Kidney (tissue), 14 donors: Measurements from ENCODE around the gene ZC3HAV1L. TPM values are rescaled to one million over a fixed set of nuclear protein-coding genes. Genes with fewer than 3 reads are reported as not detected.
"Not testable (repeated sequence)": the region's sequence is repeated elsewhere in the genome, so short reads cannot be mapped to it uniquely, and the experiment has no call there.

Experiments used
- DNase-seq, 5 donors: peaks; one replicate each; pipeline ENCODE4 v3.0.0-alpha.2; 2013 to 2020
- FAIRE-seq: peaks from 2 replicates; lab custom pipeline; 2012; peaks lifted over from hg19 to GRCh38; lab: Jason Lieb, UNC
- H3K27ac ChIP-seq, 2 donors: one replicate each; pipeline ENCODE4 v1.7.0; 2013; ENCODE audit warnings: low read depth in 2 of 2, low read length in 2 of 2, inconsistent platforms in 1 of 2
- H3K27me3 ChIP-seq: one replicate; pipeline ENCODE4 v1.7.1; 2013; ENCODE audit warnings: low read length, inconsistent platforms; ENCODE audit not compliant: control insufficient read depth, insufficient read depth
- H3K36me3 ChIP-seq, 3 donors: one replicate each; pipeline versions ENCODE4 v1.7.0 to v1.7.1; 2013; ENCODE audit warnings: low read length in 3 of 3, control low read depth in 1 of 3, inconsistent platforms in 1 of 3; ENCODE audit not compliant: insufficient read depth in 3 of 3, control insufficient read depth in 2 of 3
- H3K4me1 ChIP-seq, 3 donors: one replicate each; pipeline versions ENCODE4 v1.7.0 to v1.7.1; 2013; ENCODE audit warnings: low read length in 3 of 3, inconsistent platforms in 1 of 3, low read depth in 1 of 3; ENCODE audit not compliant: control insufficient read depth in 2 of 3, insufficient read depth in 2 of 3
- H3K4me3 ChIP-seq, 3 donors: one replicate each; pipeline versions ENCODE4 v1.7.0 to v1.8.1; 2013; ENCODE audit warnings: low read length in 3 of 3, control low read depth in 1 of 3, inconsistent platforms in 1 of 3
- H3K9ac ChIP-seq, 3 donors: one replicate each; pipeline versions ENCODE4 v1.7.0 to v1.7.1; 2013; ENCODE audit warnings: low read length in 3 of 3, control low read depth in 1 of 3, inconsistent platforms in 1 of 3
- H3K9me3 ChIP-seq, 3 donors: one replicate each; pipeline versions ENCODE4 v1.7.0 to v1.7.1; 2013; ENCODE audit warnings: low read length in 3 of 3, control low read depth in 1 of 3, inconsistent platforms in 1 of 3; ENCODE audit not compliant: control insufficient read depth in 2 of 3, insufficient read depth in 1 of 3
- CTCF ChIP-seq: IDR thresholded peaks from 3 replicates; pipeline ENCODE4 v1.5.1; 2012; ENCODE audit warnings: mild to moderate bottlenecking, moderate library complexity, borderline replicate concordance; ENCODE audit not compliant: insufficient read depth; ENCODE audit errors: extremely low read depth
- intact Hi-C: fragments of 100-400 bp; cut with DNase I; formaldehyde crosslinking; loops from one replicate; pipeline ENCODE4 v1.11.1; 2022
- polyA plus RNA-seq: library from polyadenylated mRNA; stranded (reverse); fragments of 350-450 nt; fragmentation: Illumina TruSeq; extraction: RNeasy Lipid Tissue Mini Kit (QIAGEN cat#74804); gene quantifications from one replicate; pipeline ENCODE4 v1.2.3, GENCODE V29; 2014; ENCODE audit warnings: low read depth, low replicate concordance; ENCODE audit not compliant: insufficient read depth
- total RNA-seq: library from RNA; stranded (reverse); fragmentation: NEBNext Ultra II Directional; extraction: Animal tissue kit (Norgen Biotek cat#: 25700); gene quantifications from one replicate; pipeline ENCODE4 v1.2.1, GENCODE V29; 2021
- donor health status: control.
- donor health status: control.
- donor health status: control.
- donor health status: control.
- donor health status: control.
- donor health status: DM: yes; HTN: yes; CAD: no.
- donor health status: Normal renal cell carcinoma (clear cell type).

The ZC3HAV1L gene
- total and polyA plus RNA-seq, 2 donors from 2014 or later, result 0.37 to 16.1 TPM

GRCh38 chr7:139080905-139081304 is 45.1 kb upstream of the ZC3HAV1L start:
- no peak for FAIRE-seq
- Histone ChIP-seq H3K9ac (no peak overlapping the region), H3K36me3 (peaks cover 2 to 56% (median 25%) of the 10 kb centered on the region in 3 donors), H3K4me1 (peaks cover 0 to 2% (median 0%) of the 10 kb centered on the region in 3 donors), H3K27ac (no peak overlapping the region), H3K4me3 (no peak overlapping the region), H3K27me3 (no peaks in the 10 kb centered on the region), H3K9me3 (no peaks in the 10 kb centered on the region)
- intact Hi-C loops, result no loop called here
- no peak for TF ChIP-seq CTCF
- DNase-seq, result no peak

GRCh38 chr7:139079861-139080260 is 44.0 kb upstream of the ZC3HAV1L start:
- intact Hi-C loops, result no loop called here
- H3K36me3 ChIP-seq, result peaks cover 2 to 59% (median 28%) of the 10 kb centered on the region in 3 donors
- no peak overlapping the region for H3K9ac ChIP-seq
- FAIRE-seq, result no peak
- TF ChIP-seq CTCF, result no peak
- no peak overlapping the region for H3K27ac ChIP-seq
- no peak overlapping the region for H3K4me3 ChIP-seq
- no peak for DNase-seq
- H3K4me1 ChIP-seq, result peaks cover 0 to 2% (median 0%) of the 10 kb centered on the region in 3 donors
- H3K9me3 ChIP-seq, result no peaks in the 10 kb centered on the region
- no peaks in the 10 kb centered on the region for H3K27me3 ChIP-seq

- Histone ChIP-seq H3K9me3 (no peaks in the 10 kb centered on the region), H3K4me3 (no peak overlapping the region), H3K27ac (no peak overlapping the region), H3K9ac (no peak overlapping the region), H3K4me1 (peaks cover 0 to 2% (median 0%) of the 10 kb centered on the region in 3 donors), H3K36me3 (peaks cover 2 to 50% (median 19%) of the 10 kb centered on the region in 3 donors), H3K27me3 (no peaks in the 10 kb centered on the region)
- intact Hi-C loops, result no loop called here
- TF ChIP-seq CTCF, result no peak
- no peak for DNase-seq
- no peak for FAIRE-seq
Measured at GRCh38 chr7:139078911-139079310, 43.1 kb upstream of the ZC3HAV1L start.

- FAIRE-seq (no peak), DNase-seq (no peak)
- Histone ChIP-seq H3K4me3 (no peak overlapping the region), H3K27me3 (no peaks in the 10 kb centered on the region), H3K9ac (no peak overlapping the region), H3K9me3 (no peaks in the 10 kb centered on the region), H3K4me1 (peaks cover 0 to 2% (median 0%) of the 10 kb centered on the region in 3 donors), H3K27ac (no peak overlapping the region), H3K36me3 (peaks cover 2 to 46% (median 23%) of the 10 kb centered on the region in 3 donors)
- intact Hi-C loops, result no loop called here
- TF ChIP-seq CTCF, result no peak
Measured at GRCh38 chr7:139078399-139078798, 42.6 kb upstream of the ZC3HAV1L start.

- H3K36me3 ChIP-seq, result peaks cover 2 to 47% (median 25%) of the 10 kb centered on the region in 3 donors
- not testable (repeated sequence) for H3K4me1 ChIP-seq, H3K4me3 ChIP-seq
Measured at GRCh38 chr7:139077706-139078105, 41.9 kb upstream of the ZC3HAV1L start.

More at GRCh38 chr7:139077706-139078105, 41.9 kb upstream of the ZC3HAV1L start:
- H3K9me3 ChIP-seq, FAIRE-seq, H3K27ac ChIP-seq, DNase-seq, H3K27me3 ChIP-seq, H3K9ac ChIP-seq, intact Hi-C loops: not testable (repeated sequence)
